RWPE1 (cell line): ENCODE measurements around the gene EDN1.

Experiments
- CTCF ChIA-PET: fragments of 350-600 bp; sonication (Branson Sonifier 250); formaldehyde crosslinking; extraction: SDS; loops from one replicate; lab custom pipeline; 2021; lab: Yijun Ruan, JAX
- POLR2A ChIA-PET: fragments of 400-600 bp; formaldehyde crosslinking; extraction: SDS; loops from one replicate; lab custom pipeline; 2020; ENCODE audit warnings: antibody characterized with exemption; ENCODE audit not compliant: low non-redundant PET; lab: Yijun Ruan, JAX
- DNase-seq: peaks from one replicate; pipeline ENCODE4 v3.0.0; 2012; ENCODE audit warnings: low spot score
- H3K27ac ChIP-seq: fragments of 450-650 bp; 2 replicates; pipeline ENCODE4 v1.5.1; 2017
- TF ChIP-seq, protein P1 (sequence below): fragments of 450-650 bp; conservative IDR thresholded peaks from 2 replicates; pipeline ENCODE4 v1.5.1; 2017; ENCODE audit warnings: low read depth, mild to moderate bottlenecking

Gene EDN1

DNA sequence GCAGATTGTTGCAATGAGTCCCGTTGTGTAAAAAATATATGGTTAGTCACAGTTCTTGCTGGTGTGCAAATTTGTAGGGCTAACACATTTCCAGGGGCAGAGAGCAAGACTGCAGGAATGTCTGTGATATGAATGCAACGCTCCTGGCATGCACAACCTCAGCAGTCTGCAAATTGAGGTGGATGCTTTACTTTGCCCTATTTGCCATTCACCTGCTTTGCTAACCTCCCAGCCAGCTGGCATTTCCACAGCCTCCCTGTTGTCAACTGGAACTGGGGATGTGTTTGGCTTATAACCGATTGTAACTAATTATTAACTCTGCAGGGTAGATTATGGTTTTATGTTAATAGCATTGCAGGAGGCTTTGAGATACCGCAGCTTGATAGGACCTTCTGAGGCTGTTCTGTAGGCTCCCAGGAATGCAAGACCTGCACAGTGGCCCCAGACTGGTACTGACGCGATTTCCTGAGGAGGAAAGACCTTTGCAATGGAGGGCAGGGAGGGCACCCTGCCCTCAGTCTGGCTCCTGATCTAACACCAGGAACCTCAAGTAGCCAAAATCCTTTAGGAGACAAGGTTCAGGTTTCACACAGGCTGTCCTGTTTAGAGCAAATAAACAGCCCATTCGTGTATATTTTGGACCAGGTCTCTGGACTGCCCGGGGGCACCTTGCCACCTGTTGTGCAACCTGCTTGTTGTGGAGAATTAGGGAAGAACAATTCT lies 53.4 kb downstream of the EDN1 start:
- TF ChIP-seq, protein P1, sequence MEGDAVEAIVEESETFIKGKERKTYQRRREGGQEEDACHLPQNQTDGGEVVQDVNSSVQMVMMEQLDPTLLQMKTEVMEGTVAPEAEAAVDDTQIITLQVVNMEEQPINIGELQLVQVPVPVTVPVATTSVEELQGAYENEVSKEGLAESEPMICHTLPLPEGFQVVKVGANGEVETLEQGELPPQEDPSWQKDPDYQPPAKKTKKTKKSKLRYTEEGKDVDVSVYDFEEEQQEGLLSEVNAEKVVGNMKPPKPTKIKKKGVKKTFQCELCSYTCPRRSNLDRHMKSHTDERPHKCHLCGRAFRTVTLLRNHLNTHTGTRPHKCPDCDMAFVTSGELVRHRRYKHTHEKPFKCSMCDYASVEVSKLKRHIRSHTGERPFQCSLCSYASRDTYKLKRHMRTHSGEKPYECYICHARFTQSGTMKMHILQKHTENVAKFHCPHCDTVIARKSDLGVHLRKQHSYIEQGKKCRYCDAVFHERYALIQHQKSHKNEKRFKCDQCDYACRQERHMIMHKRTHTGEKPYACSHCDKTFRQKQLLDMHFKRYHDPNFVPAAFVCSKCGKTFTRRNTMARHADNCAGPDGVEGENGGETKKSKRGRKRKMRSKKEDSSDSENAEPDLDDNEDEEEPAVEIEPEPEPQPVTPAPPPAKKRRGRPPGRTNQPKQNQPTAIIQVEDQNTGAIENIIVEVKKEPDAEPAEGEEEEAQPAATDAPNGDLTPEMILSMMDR, result no peak
- H3K27ac ChIP-seq, result no peak overlapping the region
- ChIA-PET CTCF (interaction anchor here (0.6 to 0.7 kb wide), 2 partner anchors 138 to 161 kb away, joined by 3 read pairs; no protein-coding TSS in a partner anchor), POLR2A (no interaction called here)
- DNase-seq, result no peak

DNA sequence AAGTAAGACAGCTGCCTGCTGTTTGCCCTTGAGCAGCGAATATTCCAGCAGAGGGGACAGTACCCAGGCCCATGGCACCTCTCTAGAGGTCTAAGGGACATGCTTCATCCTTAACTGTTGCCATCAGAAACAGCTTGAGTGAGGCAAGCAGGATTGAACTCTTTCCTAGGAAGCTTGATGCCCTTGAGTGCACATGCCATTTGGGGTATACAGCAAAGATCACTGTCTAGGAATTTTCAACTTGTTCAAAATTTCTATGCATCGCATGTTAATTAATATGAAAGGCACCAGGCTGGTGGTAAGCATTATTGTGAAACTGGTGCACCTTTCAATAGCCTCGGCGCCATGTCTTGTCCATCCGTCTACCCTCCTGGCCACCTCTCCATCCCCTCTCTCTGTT lies 54.1 kb downstream of the EDN1 start:
- ChIA-PET POLR2A (no interaction called here), CTCF (interaction anchor here (0.7 kb wide), 1 partner anchor 160 kb away, joined by 3 read pairs; no protein-coding TSS in a partner anchor)

DNA sequence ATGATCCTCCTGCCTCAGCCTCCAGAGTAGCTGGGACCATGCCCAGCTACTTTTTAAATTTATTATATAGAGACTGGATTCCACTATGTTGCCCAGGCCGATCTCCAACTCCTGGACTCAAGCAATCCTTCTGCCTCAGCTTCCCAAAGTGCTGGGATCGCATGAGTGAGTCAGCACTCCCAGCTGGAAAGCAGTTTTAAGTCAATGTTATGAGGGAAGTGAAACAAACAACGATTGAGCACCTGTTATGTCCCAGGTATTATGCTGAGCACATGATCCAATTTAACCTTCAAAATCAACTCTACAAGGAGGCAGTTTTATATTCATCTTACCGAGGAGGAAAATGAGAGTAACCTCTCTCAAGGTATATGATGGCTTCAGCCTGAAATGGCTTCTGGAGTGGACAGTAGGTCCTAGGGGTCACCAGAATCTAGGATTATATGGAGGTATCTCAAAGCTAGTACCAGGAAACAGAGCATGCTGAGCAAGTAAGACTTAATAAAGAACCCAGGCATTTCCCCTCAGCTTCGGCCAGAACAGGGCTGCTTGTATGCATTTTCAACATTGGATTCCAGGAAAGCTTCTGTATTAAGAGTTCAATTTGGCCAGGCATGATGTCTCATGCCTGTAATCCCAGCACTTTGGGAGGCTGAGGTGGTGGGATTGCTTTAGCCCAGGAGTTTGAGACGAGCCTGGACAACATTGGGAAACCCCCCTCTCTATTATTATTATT lies 55.0 kb downstream of the EDN1 start:
- POLR2A ChIA-PET, result no interaction called here
- TF ChIP-seq, protein P1, result no peak
- H3K27ac ChIP-seq, result no peak overlapping the region
- CTCF ChIA-PET, result no interaction called here
- DNase-seq, result no peak

More for the DNA sequence above, 54.1 kb downstream of the EDN1 start:
- TF ChIP-seq, protein P1, result no peak
- DNase-seq, result no peak
- no peak overlapping the region for H3K27ac ChIP-seq

DNA sequence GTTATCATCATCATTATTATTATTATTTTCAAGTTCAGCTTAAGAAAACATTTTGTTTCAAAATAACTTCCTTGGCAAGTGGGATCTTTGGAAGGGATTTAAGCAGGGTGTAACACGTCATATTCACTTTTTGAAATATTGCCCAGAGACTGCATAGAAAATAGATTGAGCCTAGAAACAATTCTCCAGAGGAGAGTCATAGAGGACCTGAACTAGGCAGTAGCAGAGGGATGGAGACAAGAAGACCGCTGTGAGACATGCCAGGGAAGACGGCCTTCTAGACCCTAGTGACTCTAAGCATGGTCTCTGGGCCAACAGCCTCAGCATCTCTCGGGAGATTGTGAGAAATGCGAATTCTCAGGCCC lies 55.5 kb downstream of the EDN1 start:
- DNase-seq, result no peak
- TF ChIP-seq, protein P1, result no peak
- H3K27ac ChIP-seq, result no peak overlapping the region
- ChIA-PET POLR2A (no interaction called here), CTCF (no interaction called here)
